ENCODE measurements around the gene CES1.

Gene CES1

GRCh38 chr16:55832773-55833691 is at the start of gene CES1:
Gene CES1 (minus strand): TSS chr16:55833096. CDS start chr16:55833055, 41 bp downstream.
- Histone ChIP-seq H3K27ac (no peak within 1 kb of the TSS), H3K4me1 (ENCODE audit: low read depth, poor library complexity, severe bottlenecking) (no peaks in the 10 kb centered on the region), H3K4me2 (no peak within 1 kb of the TSS), H3K9ac (no peak within 1 kb of the TSS), H3K27me3 (ENCODE audit: insufficient read depth, low read depth) (no peaks in the 10 kb centered on the region), H3K79me2 (ENCODE audit: insufficient read depth, low read depth) (no peaks in the 10 kb centered on the region), H3K36me3 (ENCODE audit: insufficient read depth) (no peaks in the 10 kb centered on the region), H3K4me3 (IDR thresholded peaks at IDR 0.05; ENCODE audit: insufficient read depth, low read depth, low read length) (no peak within 1 kb of the TSS), H2AFZ (ENCODE audit: low read depth) (no peak within 1 kb of the TSS), H4K20me1 (ENCODE audit: insufficient read depth) (no peaks in the 10 kb centered on the region)
- no peak for TF ChIP-seq CTCF (conservative IDR thresholded peaks at IDR 0.05; ENCODE audit: low read depth, low read length)

GRCh38 chr16:55876854-55877253 is 44.0 kb upstream of the CES1 start:
- Histone ChIP-seq H2AFZ (ENCODE audit: low read depth) (no peak overlapping the region), H3K4me1 (ENCODE audit: low read depth, poor library complexity, severe bottlenecking) (no peaks in the 10 kb centered on the region), H3K4me3 (IDR thresholded peaks at IDR 0.05; ENCODE audit: insufficient read depth, low read depth, low read length) (no peak overlapping the region), H3K4me2 (no peak overlapping the region), H4K20me1 (ENCODE audit: insufficient read depth) (no peaks in the 10 kb centered on the region), H3K27me3 (ENCODE audit: insufficient read depth, low read depth) (no peaks in the 10 kb centered on the region), H3K27ac (no peak overlapping the region), H3K9ac (no peak overlapping the region), H3K79me2 (ENCODE audit: insufficient read depth, low read depth) (no peaks in the 10 kb centered on the region), H3K36me3 (ENCODE audit: insufficient read depth) (no peaks in the 10 kb centered on the region)
- TF ChIP-seq CTCF (conservative IDR thresholded peaks at IDR 0.05; ENCODE audit: low read depth, low read length), result no peak

GRCh38 chr16:55875273-55875672 is 42.4 kb upstream of the CES1 start, which contains the start of gene CES5A:
Gene CES5A (minus strand): TSS chr16:55875373. CDS start chr16:55875221, 152 bp downstream.
- Histone ChIP-seq H3K4me2 (no peak within 1 kb of the TSS), H3K4me3 (IDR thresholded peaks at IDR 0.05; ENCODE audit: insufficient read depth, low read depth, low read length) (no peak within 1 kb of the TSS), H3K79me2 (ENCODE audit: insufficient read depth, low read depth) (no peaks in the 10 kb centered on the region), H3K4me1 (ENCODE audit: low read depth, poor library complexity, severe bottlenecking) (no peaks in the 10 kb centered on the region), H3K9ac (no peak within 1 kb of the TSS), H3K27me3 (ENCODE audit: insufficient read depth, low read depth) (no peaks in the 10 kb centered on the region), H3K36me3 (ENCODE audit: insufficient read depth) (no peaks in the 10 kb centered on the region), H4K20me1 (ENCODE audit: insufficient read depth) (no peaks in the 10 kb centered on the region), H3K27ac (no peak within 1 kb of the TSS), H2AFZ (ENCODE audit: low read depth) (no peak within 1 kb of the TSS)
- TF ChIP-seq CTCF (conservative IDR thresholded peaks at IDR 0.05; ENCODE audit: low read depth, low read length), result no peak

- H4K20me1 ChIP-seq (ENCODE audit: insufficient read depth), result no peaks in the 10 kb centered on the region
- H3K4me2 ChIP-seq, result no peak overlapping the region
- no peak overlapping the region for H3K4me3 ChIP-seq (IDR thresholded peaks at IDR 0.05; ENCODE audit: insufficient read depth, low read depth, low read length)
- no peaks in the 10 kb centered on the region for H3K36me3 ChIP-seq (ENCODE audit: insufficient read depth)
- no peak overlapping the region for H2AFZ ChIP-seq (ENCODE audit: low read depth)
- no peaks in the 10 kb centered on the region for H3K27me3 ChIP-seq (ENCODE audit: insufficient read depth, low read depth)
- no peak overlapping the region for H3K27ac ChIP-seq
- no peak overlapping the region for H3K9ac ChIP-seq
- no peaks in the 10 kb centered on the region for H3K4me1 ChIP-seq (ENCODE audit: low read depth, poor library complexity, severe bottlenecking)
- no peak for TF ChIP-seq CTCF (conservative IDR thresholded peaks at IDR 0.05; ENCODE audit: low read depth, low read length)
- H3K79me2 ChIP-seq (ENCODE audit: insufficient read depth, low read depth), result no peaks in the 10 kb centered on the region
These were observed 40.2 kb upstream of the CES1 start for GRCh38 chr16:55873122-55873521.

All from KMS-11 (cell line).